Gastroesophageal sphincter (tissue), 3 donors: ENCODE data around the gene COL11A1.

Experiments used
- CTCF ChIP-seq, 4 experiments: fragments of 200-600 bp in 2 of 4; fragments of 450-650 bp in 2 of 4; sonication (generic) in 1 of 4; IDR thresholded peaks; one replicate each; pipeline ENCODE4 v1.5.1; 2017 to 2019; ENCODE audit warnings: antibody characterized with exemption in 4 of 4, mild to moderate bottlenecking in 2 of 4, moderate library complexity in 2 of 4
- POLR2A ChIP-seq, 2 donors: fragments of 450-650 bp; IDR thresholded peaks; one replicate each; pipeline ENCODE4 v1.6.1; 2017; ENCODE audit warnings: antibody characterized with exemption in 2 of 2, mild to moderate bottlenecking in 2 of 2, moderate library complexity in 1 of 2
- POLR2AphosphoS5 ChIP-seq: sonication (generic); formaldehyde crosslinking; IDR thresholded peaks from one replicate; pipeline ENCODE4 v1.6.1; 2017; ENCODE audit warnings: antibody characterized with exemption

DNA sequence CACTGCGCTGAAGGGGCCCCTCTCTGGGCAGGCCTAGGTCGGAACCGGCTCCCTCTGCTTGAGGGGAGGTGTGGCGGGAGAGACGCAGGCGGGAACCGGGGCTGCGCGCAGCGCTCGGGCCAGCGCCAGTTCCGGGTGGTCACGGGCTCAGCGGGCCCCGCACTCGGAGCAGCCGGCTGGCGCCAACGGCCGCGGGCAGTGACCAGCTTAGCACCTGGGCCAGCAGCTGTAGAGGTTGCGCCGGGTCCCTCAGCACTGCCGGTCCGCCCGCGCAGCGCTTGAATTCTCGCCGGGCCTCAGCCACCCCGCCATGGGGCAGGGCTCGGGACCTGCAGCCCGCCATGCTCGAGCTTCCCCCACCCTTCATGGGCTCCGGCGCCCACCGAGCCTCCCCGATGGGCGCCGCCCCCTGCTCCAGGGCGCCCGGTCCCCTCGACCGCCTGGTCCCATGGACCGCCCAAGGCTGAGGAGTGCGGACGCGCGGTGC, 254.6 kb downstream of the COL11A1 start:
- no peak for TF ChIP-seq POLR2AphosphoS5
- TF ChIP-seq POLR2A (IDR thresholded peaks at IDR 0.05), result no peak
- no peak for TF ChIP-seq CTCF (IDR thresholded peaks at IDR 0.05)
